Measurements from ENCODE around the gene ZNHIT1.

Gene ZNHIT1

GRCh38 chr7:101231644-101232043, 13.7 kb downstream of the ZNHIT1 start:
- H3K4me1 ChIP-seq, result peaks cover 34% of the 10 kb centered on the region
- no peaks in the 10 kb centered on the region for H3K9me3 ChIP-seq
- no peak overlapping the region for H3K9ac ChIP-seq
- H3K4me2 ChIP-seq, result no peak overlapping the region
- TF ChIP-seq Cebpa-rat (IDR thresholded peaks at IDR 0.05), result no peak
- H3K27me3 ChIP-seq, result no peaks in the 10 kb centered on the region
- peaks cover 73% of the 10 kb centered on the region for H3K36me3 ChIP-seq
- H3K27ac ChIP-seq, result no peak overlapping the region
- no peak overlapping the region for H3K4me3 ChIP-seq
- peaks cover 21% of the 10 kb centered on the region; the same call in 1 of the 2 replicates for H4K20me1 ChIP-seq

DNA sequence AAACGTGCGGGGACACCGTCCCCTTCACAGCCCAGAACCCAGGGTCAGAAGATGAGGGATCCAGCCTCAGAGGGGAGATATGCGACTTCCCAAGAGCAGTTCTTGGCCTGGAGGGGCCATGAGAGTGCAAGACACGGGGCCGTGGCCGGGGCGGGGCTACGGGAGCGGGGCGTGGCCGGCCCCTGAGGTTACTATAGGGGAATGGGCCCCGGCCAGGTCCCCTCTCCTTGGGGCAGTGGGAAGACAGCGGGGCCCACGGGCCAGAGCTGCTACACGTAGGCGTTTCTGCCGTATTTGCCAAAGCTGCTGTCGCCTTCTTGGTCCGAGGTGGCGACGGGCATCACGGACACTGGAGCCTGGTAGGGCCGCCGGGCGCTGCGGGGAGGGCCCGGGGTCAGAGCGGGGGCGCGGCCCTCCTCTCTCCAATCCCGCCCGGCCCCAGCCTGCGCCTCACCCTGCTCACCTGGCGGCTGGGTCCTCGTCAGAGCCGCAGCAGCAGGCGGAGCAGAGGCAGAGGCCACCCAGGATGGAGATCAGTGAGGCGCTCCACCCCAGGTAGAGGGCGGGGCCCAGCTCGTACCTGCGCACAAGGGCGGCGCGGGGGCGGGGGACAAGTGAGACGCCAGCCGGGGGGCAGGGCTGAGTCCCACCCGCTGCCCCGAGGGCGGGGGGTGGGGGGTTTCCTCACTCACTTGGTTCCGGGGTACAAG, 14.3 kb downstream of the ZNHIT1 start:
- peaks cover 21% of the 10 kb centered on the region; the same call in 1 of the 2 replicates for H4K20me1 ChIP-seq

DNA sequence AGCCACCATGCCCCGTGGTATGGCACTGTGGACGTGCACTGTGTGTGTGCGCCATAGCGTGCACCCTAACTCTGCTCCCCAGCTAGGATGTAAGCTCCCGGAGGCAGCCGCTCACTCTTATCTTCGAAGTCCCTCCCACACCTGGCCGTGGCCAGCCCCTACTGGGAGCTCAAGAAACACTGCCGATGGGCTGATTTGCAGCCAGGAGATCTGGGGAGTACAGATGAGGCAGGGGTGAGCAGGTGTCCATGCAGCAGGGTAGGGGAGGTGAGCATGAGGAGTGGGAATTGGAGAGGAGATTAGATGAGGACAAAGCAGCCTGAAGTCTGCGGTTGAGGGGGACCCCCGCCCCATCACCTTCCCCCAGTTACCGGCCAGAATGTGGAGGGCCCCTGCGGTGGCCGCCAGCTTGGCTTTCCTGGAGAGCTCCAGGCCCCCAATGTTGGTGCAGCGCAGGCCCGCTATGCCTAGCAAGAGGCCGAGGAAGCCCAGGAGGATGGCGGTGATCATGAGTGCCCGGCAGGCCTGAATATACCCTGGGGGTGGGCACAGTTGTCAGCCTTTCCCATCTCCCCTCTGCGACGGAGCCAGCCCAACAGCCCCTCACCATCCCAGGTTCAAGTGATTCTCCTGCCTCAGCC, 16.1 kb downstream of the ZNHIT1 start:
- Histone ChIP-seq H3K27me3 (no peaks in the 10 kb centered on the region), H4K20me1 (peaks cover 21% of the 10 kb centered on the region; the same call in 1 of the 2 replicates), H3K9ac (no peak overlapping the region), H3K27ac (no peak overlapping the region), H3K4me1 (peaks cover 48% of the 10 kb centered on the region), H3K9me3 (no peaks in the 10 kb centered on the region), H3K36me3 (peaks cover 52% of the 10 kb centered on the region), H3K4me2 (no peak overlapping the region), H3K4me3 (no peak overlapping the region)
- no peak for TF ChIP-seq Cebpa-rat (IDR thresholded peaks at IDR 0.05)

More for the DNA sequence above, 14.3 kb downstream of the ZNHIT1 start:
- H3K36me3 ChIP-seq, result peaks cover 69% of the 10 kb centered on the region
- peaks cover 34% of the 10 kb centered on the region for H3K4me1 ChIP-seq
- H3K4me2 ChIP-seq, result no peak overlapping the region
- no peak overlapping the region for H3K27ac ChIP-seq
- H3K27me3 ChIP-seq, result no peaks in the 10 kb centered on the region
- H3K9ac ChIP-seq, result no peak overlapping the region
- no peaks in the 10 kb centered on the region for H3K9me3 ChIP-seq
- TF ChIP-seq Cebpa-rat (IDR thresholded peaks at IDR 0.05), result no peak
- no peak overlapping the region for H3K4me3 ChIP-seq

GRCh38 chr7:101234636-101235035, 16.7 kb downstream of the ZNHIT1 start:
- peaks cover 54% of the 10 kb centered on the region for H3K4me1 ChIP-seq
- H3K27ac ChIP-seq, result no peak overlapping the region
- H3K4me3 ChIP-seq, result no peak overlapping the region
- no peaks in the 10 kb centered on the region for H3K27me3 ChIP-seq
- no peaks in the 10 kb centered on the region for H3K9me3 ChIP-seq
- TF ChIP-seq Cebpa-rat (IDR thresholded peaks at IDR 0.05), result no peak
- H3K9ac ChIP-seq, result no peak overlapping the region
- H3K4me2 ChIP-seq, result no peak overlapping the region
- peaks cover 47% of the 10 kb centered on the region for H3K36me3 ChIP-seq
- H4K20me1 ChIP-seq, result peaks cover 21% of the 10 kb centered on the region; the same call in 1 of the 2 replicates

DNA sequence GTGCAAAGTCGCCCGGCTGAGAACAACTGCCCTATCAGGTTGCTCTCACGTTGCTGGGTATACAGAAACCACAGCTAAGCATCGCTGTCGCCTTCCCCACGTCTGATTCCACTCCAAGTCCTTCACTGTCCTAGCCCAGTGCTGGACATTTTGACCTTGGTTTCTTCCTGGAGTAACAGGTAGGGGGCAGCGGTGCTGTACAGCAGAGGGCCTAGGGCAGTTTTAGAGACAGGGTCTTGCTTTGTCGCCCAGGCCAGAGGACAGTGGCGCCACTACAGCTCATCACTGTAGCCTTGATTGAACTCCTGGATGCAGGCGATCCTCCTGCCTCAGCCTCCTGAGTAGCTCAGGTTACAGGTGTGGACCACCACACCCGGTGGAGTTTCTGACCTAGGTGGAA, 17.1 kb downstream of the ZNHIT1 start:
- Histone ChIP-seq H3K4me2 (peak overlapping the region; percentile 99), H3K36me3 (peaks cover 47% of the 10 kb centered on the region), H3K4me1 (peaks cover 58% of the 10 kb centered on the region), H4K20me1 (peaks cover 21% of the 10 kb centered on the region; the same call in 1 of the 2 replicates), H3K9me3 (no peaks in the 10 kb centered on the region), H3K27me3 (no peaks in the 10 kb centered on the region), H3K9ac (no peak overlapping the region), H3K4me3 (no peak overlapping the region), H3K27ac (no peak overlapping the region)
- TF ChIP-seq Cebpa-rat (IDR thresholded peaks at IDR 0.05), result no peak

DNA sequence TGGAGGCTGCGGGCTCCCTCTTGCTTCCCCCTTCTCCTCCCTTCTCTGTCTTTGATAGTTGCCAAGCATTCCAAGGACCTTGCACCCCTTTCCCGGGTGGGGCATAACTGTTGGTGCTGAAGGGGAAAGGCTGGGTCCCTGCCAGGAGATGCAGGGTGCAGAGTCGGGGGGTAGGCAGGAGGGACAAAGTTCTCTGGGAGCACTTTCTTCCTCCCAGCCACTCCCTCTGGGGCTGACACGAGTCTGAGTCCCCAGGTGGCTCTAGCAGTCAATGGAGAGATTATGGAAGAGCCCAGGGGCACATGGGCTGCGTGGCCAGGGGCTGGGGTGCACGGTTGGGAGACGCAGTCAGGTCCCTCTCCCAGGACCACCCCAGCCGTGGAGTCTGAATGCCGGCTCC, 17.6 kb downstream of the ZNHIT1 start:
- H3K27ac ChIP-seq, result peak overlapping the region; percentile 89; the same call in 1 of the 2 replicates
- H3K9ac ChIP-seq, result peak overlapping the region; percentile 81
- peaks cover 19% of the 10 kb centered on the region; the same call in 1 of the 2 replicates for H4K20me1 ChIP-seq
- peaks cover 49% of the 10 kb centered on the region for H3K36me3 ChIP-seq
- no peaks in the 10 kb centered on the region for H3K27me3 ChIP-seq
- peak overlapping the region; percentile 99 for H3K4me2 ChIP-seq
- no peaks in the 10 kb centered on the region for H3K9me3 ChIP-seq
- TF ChIP-seq Cebpa-rat (IDR thresholded peaks at IDR 0.05), result no peak
- H3K4me3 ChIP-seq, result peak overlapping the region; percentile 66; the same call in 1 of the 2 replicates
- H3K4me1 ChIP-seq, result peaks cover 60% of the 10 kb centered on the region

DNA sequence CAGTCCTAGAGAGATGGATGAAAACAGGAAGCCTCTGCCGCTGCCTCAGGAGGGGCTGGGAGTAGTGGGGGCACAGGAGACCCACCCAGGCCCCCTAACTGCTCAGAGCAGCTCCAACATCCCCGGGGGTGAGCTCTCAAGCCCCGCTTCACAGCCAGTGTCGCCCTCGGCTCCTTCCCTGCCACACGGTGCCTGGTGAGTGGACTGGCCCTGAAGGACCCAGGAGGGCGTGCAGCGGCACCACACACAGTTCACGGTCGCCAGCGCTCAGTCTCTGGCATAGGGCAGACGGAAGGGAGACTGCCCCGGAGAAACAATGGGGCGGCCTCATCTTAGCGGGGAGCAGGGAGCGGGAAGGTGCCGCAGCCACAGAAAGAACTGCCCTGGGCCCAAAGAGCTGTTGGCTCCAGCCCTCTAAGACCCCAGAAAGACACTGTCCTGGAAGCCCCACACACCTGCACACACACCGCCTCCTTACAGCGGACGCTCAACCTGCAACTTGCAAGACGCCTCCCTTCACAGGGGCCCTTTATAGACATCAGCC, 18.4 kb downstream of the ZNHIT1 start:
- peak overlapping the region; percentile 99 for H3K4me2 ChIP-seq
- H3K4me3 ChIP-seq, result peak overlapping the region; percentile 66
- TF ChIP-seq Cebpa-rat (IDR thresholded peaks at IDR 0.05), result no peak
- peaks cover 63% of the 10 kb centered on the region for H3K4me1 ChIP-seq
- no peaks in the 10 kb centered on the region for H3K27me3 ChIP-seq
- H4K20me1 ChIP-seq, result 0 out of 2 replicates have a peak, but pooled peaks cover 14% of the 10 kb centered on the region
- H3K9ac ChIP-seq, result peak overlapping the region; percentile 81
- peaks cover 48% of the 10 kb centered on the region for H3K36me3 ChIP-seq
- H3K27ac ChIP-seq, result peak overlapping the region; percentile 89
- no peaks in the 10 kb centered on the region for H3K9me3 ChIP-seq

DNA sequence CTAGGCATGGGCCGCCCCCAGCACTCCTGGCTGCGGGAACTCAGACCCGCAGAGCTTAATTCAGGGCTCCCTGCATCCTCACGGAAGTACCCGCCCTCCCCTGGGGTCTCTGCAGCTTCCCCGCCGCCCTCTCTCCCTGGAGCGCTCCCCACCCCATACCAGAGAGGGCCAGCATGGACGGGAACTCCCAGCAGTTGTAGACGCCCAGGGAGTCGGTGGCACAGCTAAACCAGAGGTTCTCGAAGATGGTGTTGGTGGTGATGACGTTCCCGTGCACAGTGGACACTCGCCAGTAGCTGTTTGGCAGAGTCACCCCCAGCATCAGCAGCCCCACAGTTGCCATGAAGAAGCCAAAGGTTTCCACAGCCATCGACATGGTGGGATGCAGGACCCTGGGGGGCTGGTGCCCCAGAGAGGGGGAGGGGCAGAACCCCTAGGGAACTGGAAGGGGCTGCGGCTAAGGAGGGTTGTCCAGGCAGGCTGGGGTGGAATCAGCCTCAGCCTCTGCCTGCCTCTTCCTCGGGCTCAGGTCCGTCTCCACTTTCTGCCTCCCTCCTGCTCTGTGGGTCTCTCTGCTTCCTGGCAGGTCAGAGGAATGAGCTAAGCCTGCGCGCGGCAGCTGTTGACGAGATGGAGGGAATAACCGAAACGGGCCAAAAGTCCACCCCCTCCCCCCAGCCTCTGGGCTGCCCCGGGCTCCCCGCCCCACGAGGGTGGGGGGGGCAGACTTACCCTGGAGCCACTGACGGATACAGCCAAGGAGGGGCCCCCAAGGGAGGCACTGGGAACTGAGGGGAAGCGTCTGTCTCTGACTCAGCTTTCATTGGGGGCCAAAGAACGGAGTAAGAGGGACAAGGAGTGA, 19.5 kb downstream of the ZNHIT1 start, which contains the start of gene CLDN15:
Gene CLDN15, minus strand, starts transcription at position 597 of the 862 bp plus-strand sequence. Its CDS starts 221 bp downstream, at position 376.
- peak within 1 kb of the TSS; percentile 89 for H3K27ac ChIP-seq
- H3K9ac ChIP-seq, result peak within 1 kb of the TSS; percentile 81
- H3K36me3 ChIP-seq, result peaks cover 43% of the 10 kb centered on the region
- peaks cover 72% of the 10 kb centered on the region for H3K4me1 ChIP-seq
- H3K27me3 ChIP-seq, result no peaks in the 10 kb centered on the region
- H3K9me3 ChIP-seq, result no peaks in the 10 kb centered on the region
- H4K20me1 ChIP-seq, result 0 out of 2 replicates have a peak, but pooled peaks cover 4% of the 10 kb centered on the region
- TF ChIP-seq Cebpa-rat (IDR thresholded peaks at IDR 0.05), result no peak
- peak within 1 kb of the TSS; percentile 66 for H3K4me3 ChIP-seq
- H3K4me2 ChIP-seq, result peak within 1 kb of the TSS; percentile 99

Measured in BLaER1 (cell line).